Loucy (cell line): Measurements from ENCODE around the gene F12.

Experiments used
- H2AFZ ChIP-seq: fragments of 200-600 bp; sonication (generic); 2 replicates; pipeline ENCODE4 v1.6.0; 2016; ENCODE audit warnings: antibody characterized with exemption, mild to moderate bottlenecking, low read length, moderate library complexity
- H3F3A ChIP-seq: fragments of 200-600 bp; 2 replicates; pipeline ENCODE4 v1.6.0; 2016; ENCODE audit warnings: antibody characterized with exemption, low read depth, mild to moderate bottlenecking
- H3K27me3 ChIP-seq: fragments of 200-600 bp; sonication (generic); 2 replicates; pipeline ENCODE4 v1.6.1; 2014; ENCODE audit warnings: low read length, mild to moderate bottlenecking; ENCODE audit not compliant: insufficient read depth, poor library complexity, severe bottlenecking
- H3K36me3 ChIP-seq: fragments of 200-600 bp; sonication (generic); 2 replicates; pipeline ENCODE4 v1.6.1; 2016; ENCODE audit warnings: low read length; ENCODE audit not compliant: insufficient read depth
- H3K4me1 ChIP-seq: fragments of 200-600 bp; sonication (generic); 2 replicates; pipeline ENCODE4 v1.5.1; 2014; ENCODE audit warnings: low read length, mild to moderate bottlenecking; ENCODE audit not compliant: insufficient read depth, poor library complexity, severe bottlenecking
- H3K4me2 ChIP-seq: fragments of 200-600 bp; sonication (generic); 2 replicates; pipeline ENCODE4 v1.6.0; 2014; ENCODE audit warnings: antibody characterized with exemption, low read length, low read depth, mild to moderate bottlenecking; ENCODE audit not compliant: poor library complexity, severe bottlenecking
- H3K4me3 ChIP-seq: fragments of 200-600 bp; sonication (generic); 2 replicates; pipeline ENCODE4 v1.5.1; 2014; ENCODE audit warnings: low read length, mild to moderate bottlenecking, mixed read lengths; ENCODE audit not compliant: poor library complexity, severe bottlenecking
- H3K79me2 ChIP-seq: fragments of 200-600 bp; sonication (generic); 2 replicates; pipeline ENCODE4 v1.6.1; 2014; ENCODE audit warnings: low read length; ENCODE audit not compliant: insufficient read depth
- H3K9ac ChIP-seq: fragments of 200-600 bp; sonication (generic); 2 replicates; pipeline ENCODE4 v1.6.0; 2014; ENCODE audit warnings: mild to moderate bottlenecking, low read depth, low read length, moderate library complexity; ENCODE audit not compliant: poor library complexity, severe bottlenecking
- H3K9me2 ChIP-seq: fragments of 200-600 bp; sonication (generic); replicated peaks from 2 replicates; pipeline ENCODE4 v1.6.1; 2016; ENCODE audit warnings: low read depth, low read length, mixed read lengths
- H3K9me3 ChIP-seq: fragments of 200-600 bp; sonication (generic); 2 replicates; pipeline ENCODE4 v1.6.1; 2014; ENCODE audit warnings: mild to moderate bottlenecking, antibody characterized with exemption, low read length, low read depth; ENCODE audit not compliant: insufficient read depth
- H4K20me1 ChIP-seq: fragments of 200-600 bp; sonication (generic); 2 replicates; pipeline ENCODE4 v1.6.0; 2014; ENCODE audit warnings: antibody characterized with exemption, low read length, mild to moderate bottlenecking; ENCODE audit not compliant: insufficient read depth, poor library complexity, severe bottlenecking
- EZH2phosphoT487 ChIP-seq: fragments of 200-600 bp; IDR thresholded peaks from 2 replicates; pipeline ENCODE4 v1.6.1; 2018; ENCODE audit warnings: antibody characterized with exemption, mild to moderate bottlenecking, moderate library complexity, borderline replicate concordance
- TF ChIP-seq, protein P1 (sequence below): fragments of 200-600 bp; sonication (generic); conservative IDR thresholded peaks from 2 replicates; pipeline ENCODE4 v1.5.1; 2014; ENCODE audit warnings: mild to moderate bottlenecking, antibody characterized with exemption, low read length

Gene F12

DNA sequence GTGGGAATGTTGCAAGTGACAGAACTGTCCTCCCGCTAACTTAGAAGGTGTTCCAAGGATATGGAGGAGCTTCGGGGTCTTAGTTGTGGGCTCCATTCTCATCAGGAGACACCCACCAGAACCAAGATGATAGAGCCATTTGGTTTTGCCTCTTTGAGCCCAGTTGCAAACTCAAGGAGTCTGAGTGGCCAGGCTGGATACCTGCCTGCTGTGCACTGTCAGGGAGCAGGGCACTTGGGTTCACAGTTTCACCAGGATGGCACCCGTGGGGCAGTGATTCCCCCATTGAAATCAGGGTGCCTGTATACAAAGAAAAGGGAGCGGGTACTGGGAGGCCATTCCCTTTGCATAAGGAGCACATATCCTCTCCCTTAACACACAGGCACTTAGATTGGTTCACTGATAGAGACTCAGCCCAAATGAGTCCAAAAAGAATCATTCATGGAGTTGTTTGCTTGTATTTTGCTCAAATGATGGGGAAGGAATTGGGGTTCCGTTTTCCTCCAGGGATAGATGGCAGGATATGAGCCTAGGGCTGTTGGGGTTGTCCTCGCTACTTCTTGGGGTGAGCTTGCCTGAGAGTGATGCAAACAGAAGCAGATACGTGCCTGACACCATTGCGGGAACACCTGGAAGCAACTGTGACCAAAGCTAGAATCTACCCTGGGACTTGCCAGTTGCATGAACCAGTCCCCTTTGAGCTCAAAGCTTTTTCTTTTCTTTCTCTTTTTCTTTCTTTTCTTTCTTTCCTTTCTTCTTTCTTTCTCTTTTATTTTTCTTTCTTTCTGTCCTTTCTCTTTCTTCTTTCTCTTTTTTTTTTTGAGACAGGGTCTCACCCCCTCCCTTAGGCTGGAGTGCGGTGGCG lies 35.9 kb upstream of the F12 start:
- peak overlapping the region; percentile 67 for H3K9ac ChIP-seq
- no peaks in the 10 kb centered on the region for H3K36me3 ChIP-seq
- H3K79me2 ChIP-seq: no peaks in the 10 kb centered on the region
- no peaks in the 10 kb centered on the region for H4K20me1 ChIP-seq
- H3K4me2 ChIP-seq: peak overlapping the region; percentile 80
- no peaks in the 10 kb centered on the region for H3K4me1 ChIP-seq
- H3K27me3 ChIP-seq: no peaks in the 10 kb centered on the region
- H2AFZ ChIP-seq: no peak overlapping the region
- no peaks in the 10 kb centered on the region for H3K9me2 ChIP-seq
- TF ChIP-seq, protein P1, sequence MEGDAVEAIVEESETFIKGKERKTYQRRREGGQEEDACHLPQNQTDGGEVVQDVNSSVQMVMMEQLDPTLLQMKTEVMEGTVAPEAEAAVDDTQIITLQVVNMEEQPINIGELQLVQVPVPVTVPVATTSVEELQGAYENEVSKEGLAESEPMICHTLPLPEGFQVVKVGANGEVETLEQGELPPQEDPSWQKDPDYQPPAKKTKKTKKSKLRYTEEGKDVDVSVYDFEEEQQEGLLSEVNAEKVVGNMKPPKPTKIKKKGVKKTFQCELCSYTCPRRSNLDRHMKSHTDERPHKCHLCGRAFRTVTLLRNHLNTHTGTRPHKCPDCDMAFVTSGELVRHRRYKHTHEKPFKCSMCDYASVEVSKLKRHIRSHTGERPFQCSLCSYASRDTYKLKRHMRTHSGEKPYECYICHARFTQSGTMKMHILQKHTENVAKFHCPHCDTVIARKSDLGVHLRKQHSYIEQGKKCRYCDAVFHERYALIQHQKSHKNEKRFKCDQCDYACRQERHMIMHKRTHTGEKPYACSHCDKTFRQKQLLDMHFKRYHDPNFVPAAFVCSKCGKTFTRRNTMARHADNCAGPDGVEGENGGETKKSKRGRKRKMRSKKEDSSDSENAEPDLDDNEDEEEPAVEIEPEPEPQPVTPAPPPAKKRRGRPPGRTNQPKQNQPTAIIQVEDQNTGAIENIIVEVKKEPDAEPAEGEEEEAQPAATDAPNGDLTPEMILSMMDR: no peak
- TF ChIP-seq EZH2phosphoT487: no peak
- H3K4me3 ChIP-seq: no peak overlapping the region
- no peaks in the 10 kb centered on the region for H3F3A ChIP-seq
- no peaks in the 10 kb centered on the region for H3K9me3 ChIP-seq

- Histone ChIP-seq H3K9me3 (no peaks in the 10 kb centered on the region), H3K4me2 (no peak overlapping the region), H2AFZ (no peak overlapping the region), H3K9me2 (no peaks in the 10 kb centered on the region), H3K36me3 (no peaks in the 10 kb centered on the region), H3K9ac (no peak overlapping the region), H3K4me1 (no peaks in the 10 kb centered on the region), H3K27me3 (no peaks in the 10 kb centered on the region), H3K4me3 (no peak overlapping the region), H3K79me2 (no peaks in the 10 kb centered on the region), H3F3A (no peaks in the 10 kb centered on the region), H4K20me1 (no peaks in the 10 kb centered on the region)
- TF ChIP-seq, protein P1: no peak
- no peak for TF ChIP-seq EZH2phosphoT487
Observed at GRCh38 chr5:177444106-177445051, 35.0 kb upstream of the F12 start.

GRCh38 chr5:177443144-177443983 lies 34.0 kb upstream of the F12 start:
- H3K9me2 ChIP-seq: no peaks in the 10 kb centered on the region
- H3K4me2 ChIP-seq: no peak overlapping the region
- H3K4me3 ChIP-seq: no peak overlapping the region
- H3K27me3 ChIP-seq: no peaks in the 10 kb centered on the region
- H3K9me3 ChIP-seq: no peaks in the 10 kb centered on the region
- H2AFZ ChIP-seq: no peak overlapping the region
- TF ChIP-seq, protein P1: no peak
- TF ChIP-seq EZH2phosphoT487: no peak
- H3K4me1 ChIP-seq: no peaks in the 10 kb centered on the region
- no peaks in the 10 kb centered on the region for H3K79me2 ChIP-seq
- H3K36me3 ChIP-seq: no peaks in the 10 kb centered on the region
- H3K9ac ChIP-seq: no peak overlapping the region
- H3F3A ChIP-seq: no peaks in the 10 kb centered on the region
- H4K20me1 ChIP-seq: no peaks in the 10 kb centered on the region
